T-helper 17 cell (primary cell): ENCODE results near the gene INPP5A. TPM values are rescaled to one million over a fixed set of nuclear protein-coding genes. Genes with fewer than 3 reads are reported as not detected.

ENCODE experiments used
- ATAC-seq: fragments of 150-1000 bp; cut with Tn5 transposase; 2 replicates; pipeline ENCODE4 v1.10.0; 2021; ENCODE audit warnings: mild to moderate bottlenecking, moderate library complexity
- DNase-seq, 3 donors: peaks; one replicate each; pipeline versions ENCODE4 v3.0.0 to v3.0.0-alpha.2; 2020 to 2021
- H3K9me3 ChIP-seq: one replicate; pipeline ENCODE4 v1.7.0; 2013; ENCODE audit warnings: low read length, mild to moderate bottlenecking; ENCODE audit not compliant: control insufficient read depth, poor library complexity, severe bottlenecking
- H3K27ac Mint-ChIP-seq: one replicate; pipeline ENCODE4 v1.8.0; 2022; ENCODE audit warnings: mild to moderate bottlenecking, moderate library complexity, mixed read lengths
- H3K27me3 Mint-ChIP-seq: one replicate; pipeline ENCODE4 v1.8.0; 2022; ENCODE audit warnings: mixed read lengths
- H3K36me3 Mint-ChIP-seq: one replicate; pipeline ENCODE4 v1.8.0; 2022; ENCODE audit warnings: low read depth, mixed read lengths
- H3K4me1 Mint-ChIP-seq: one replicate; pipeline ENCODE4 v1.8.0; 2022; ENCODE audit warnings: mild to moderate bottlenecking, mixed read lengths
- H3K4me3 Mint-ChIP-seq: one replicate; pipeline ENCODE4 v1.8.0; 2022; ENCODE audit warnings: mild to moderate bottlenecking, moderate library complexity, mixed read lengths
- total RNA-seq, 4 donors: library from RNA in 2 of 4; stranded (reverse) in 2 of 4; gene quantifications; one replicate each; pipeline ENCODE4 v1.2.3 and lab custom pipeline; 2022 to 2026

INPP5A gene
- total RNA-seq, 2 donors from 2014 or later: 17.6 to 24.7 TPM

DNA sequence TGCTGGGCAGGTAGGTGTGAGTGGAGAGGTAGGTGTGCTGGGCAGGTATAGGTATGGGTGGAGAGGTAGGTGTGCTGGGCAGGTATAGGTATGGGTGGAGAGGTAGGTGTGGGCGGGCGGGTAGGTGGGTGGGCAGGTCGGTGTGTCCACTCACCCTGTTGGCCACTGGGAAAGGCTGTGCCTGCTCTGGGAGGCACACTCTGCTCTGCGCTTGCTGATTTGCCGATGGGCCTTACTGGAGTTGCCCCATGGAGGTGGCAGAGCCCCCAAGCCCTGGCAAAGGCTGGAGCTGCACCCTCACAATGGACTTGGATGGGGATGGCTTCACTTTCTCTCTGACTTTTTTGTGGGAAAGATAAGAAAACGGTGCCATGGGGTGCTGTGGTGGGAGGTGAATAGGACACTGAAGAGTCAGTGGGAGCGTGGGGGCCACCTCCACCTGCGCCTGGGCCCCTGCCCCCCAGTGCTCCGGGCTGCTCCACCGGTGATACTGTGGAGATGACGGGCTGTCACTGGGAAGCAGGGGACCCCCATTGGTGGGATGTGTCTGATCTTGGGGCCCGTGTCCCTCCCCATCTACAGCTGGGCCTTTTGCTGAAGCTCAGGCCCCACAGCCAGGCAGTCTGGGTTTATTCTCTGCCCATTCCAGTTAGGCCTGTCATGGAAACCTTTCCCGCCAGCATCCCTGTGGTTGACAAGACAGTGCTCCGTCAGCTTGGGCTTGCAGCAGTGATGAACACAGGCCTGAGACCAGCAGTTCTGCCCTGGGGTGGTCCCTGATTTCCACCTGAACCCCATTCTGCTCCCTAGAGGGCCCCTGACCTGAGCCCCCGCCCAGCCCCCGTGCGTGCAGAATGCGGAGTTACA is 173.4 kb downstream of the INPP5A start:
- no peak overlapping the region for H3K27ac Mint-ChIP-seq
- DNase-seq: peak in 1 of 3 donors; percentile 6

DNA sequence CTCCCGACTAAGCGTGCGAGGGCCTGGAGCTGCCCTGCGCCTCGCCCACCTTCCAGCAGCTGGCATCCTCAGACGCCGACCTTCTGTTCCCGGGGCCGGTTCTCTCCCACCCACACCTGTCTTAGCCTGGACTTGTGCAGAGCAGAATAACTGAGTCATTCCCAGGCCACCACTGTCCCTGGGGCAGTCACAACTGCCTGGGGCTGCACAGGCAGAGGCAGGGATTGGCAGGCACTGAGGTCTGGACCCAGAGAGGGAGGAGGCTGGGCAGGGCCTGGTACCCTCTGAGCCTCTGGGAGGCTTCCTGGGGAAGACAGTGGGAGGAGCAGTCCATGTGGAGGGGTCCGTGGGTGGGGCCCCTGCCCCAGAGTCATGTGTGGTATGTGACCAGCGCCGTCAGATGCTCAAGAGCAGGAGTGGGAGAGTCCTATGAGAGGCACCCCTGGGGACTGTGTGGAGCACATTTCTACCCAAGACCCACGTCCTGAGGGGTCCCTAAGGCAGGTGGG is 174.1 kb downstream of the INPP5A start:
- peaks cover 2% of the 10 kb centered on the region for H3K4me1 Mint-ChIP-seq
- DNase-seq (peak in 1 of 3 donors; percentile 8), ATAC-seq (no peak)
- no peaks in the 10 kb centered on the region for H3K27me3 Mint-ChIP-seq
- peaks cover 5% of the 10 kb centered on the region for H3K36me3 Mint-ChIP-seq
- no peak overlapping the region for H3K27ac Mint-ChIP-seq
- H3K4me3 Mint-ChIP-seq: no peak overlapping the region
- no peaks in the 10 kb centered on the region for H3K9me3 ChIP-seq

More for the DNA sequence above, 173.4 kb downstream of the INPP5A start:
- Mint-ChIP-seq H3K4me3 (no peak overlapping the region), H3K4me1 (peaks cover 2% of the 10 kb centered on the region), H3K27me3 (no peaks in the 10 kb centered on the region), H3K36me3 (peaks cover 5% of the 10 kb centered on the region)
- no peaks in the 10 kb centered on the region for H3K9me3 ChIP-seq
- no peak for ATAC-seq

DNA sequence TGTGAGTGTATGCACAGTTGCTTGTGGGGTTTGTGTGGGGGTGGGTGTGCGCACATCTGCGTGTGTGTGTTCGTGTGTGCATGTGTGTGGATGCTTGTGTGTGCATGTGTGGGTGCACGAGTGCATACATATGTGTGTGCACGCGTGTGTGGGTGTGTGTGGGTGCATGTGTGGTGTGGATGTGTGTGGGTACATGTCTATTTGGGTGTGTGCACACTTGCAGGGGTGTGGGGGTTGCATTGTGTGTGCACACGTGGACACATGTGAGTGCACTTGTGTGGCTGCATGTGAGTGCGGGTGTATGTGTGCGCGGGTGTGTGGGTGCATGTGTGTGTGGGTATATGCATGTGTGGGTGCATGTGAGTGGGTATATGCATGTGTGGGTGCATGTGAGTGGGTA is 174.7 kb downstream of the INPP5A start:
- Mint-ChIP-seq H3K4me1 (peaks cover 2% of the 10 kb centered on the region), H3K36me3 (peaks cover 5% of the 10 kb centered on the region), H3K27ac (no peak overlapping the region), H3K27me3 (no peaks in the 10 kb centered on the region), H3K4me3 (no peak overlapping the region)
- DNase-seq (peak in 1 of 3 donors; percentile 0), ATAC-seq (no peak)
- no peaks in the 10 kb centered on the region for H3K9me3 ChIP-seq

DNA sequence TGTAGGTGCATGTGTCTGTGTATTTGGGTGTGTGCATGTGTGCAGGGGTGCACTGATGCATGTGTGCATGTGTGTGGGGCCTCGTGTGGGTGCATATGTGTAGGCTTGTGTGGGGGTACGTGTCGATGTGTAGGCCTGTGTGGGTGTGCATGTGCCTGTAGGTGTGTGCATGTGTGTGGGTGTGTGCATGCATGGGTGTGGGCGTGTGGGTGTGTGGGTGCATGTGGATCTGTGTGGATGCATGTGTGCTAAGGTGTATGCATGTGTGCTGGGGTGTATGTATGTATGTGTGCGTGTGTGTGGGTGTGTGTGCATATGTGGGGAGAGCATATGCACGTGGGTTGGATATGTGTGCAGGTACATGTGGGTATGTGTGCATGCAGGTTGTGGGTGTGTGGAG is 175.2 kb downstream of the INPP5A start:
- peaks cover 2% of the 10 kb centered on the region for H3K4me1 Mint-ChIP-seq
- H3K27me3 Mint-ChIP-seq: no peaks in the 10 kb centered on the region
- no peaks in the 10 kb centered on the region for H3K9me3 ChIP-seq
- peaks cover 5% of the 10 kb centered on the region for H3K36me3 Mint-ChIP-seq
- H3K4me3 Mint-ChIP-seq: no peak overlapping the region
- no peak for ATAC-seq
- H3K27ac Mint-ChIP-seq: no peak overlapping the region
- peak in 1 of 3 donors; percentile 3 for DNase-seq

DNA sequence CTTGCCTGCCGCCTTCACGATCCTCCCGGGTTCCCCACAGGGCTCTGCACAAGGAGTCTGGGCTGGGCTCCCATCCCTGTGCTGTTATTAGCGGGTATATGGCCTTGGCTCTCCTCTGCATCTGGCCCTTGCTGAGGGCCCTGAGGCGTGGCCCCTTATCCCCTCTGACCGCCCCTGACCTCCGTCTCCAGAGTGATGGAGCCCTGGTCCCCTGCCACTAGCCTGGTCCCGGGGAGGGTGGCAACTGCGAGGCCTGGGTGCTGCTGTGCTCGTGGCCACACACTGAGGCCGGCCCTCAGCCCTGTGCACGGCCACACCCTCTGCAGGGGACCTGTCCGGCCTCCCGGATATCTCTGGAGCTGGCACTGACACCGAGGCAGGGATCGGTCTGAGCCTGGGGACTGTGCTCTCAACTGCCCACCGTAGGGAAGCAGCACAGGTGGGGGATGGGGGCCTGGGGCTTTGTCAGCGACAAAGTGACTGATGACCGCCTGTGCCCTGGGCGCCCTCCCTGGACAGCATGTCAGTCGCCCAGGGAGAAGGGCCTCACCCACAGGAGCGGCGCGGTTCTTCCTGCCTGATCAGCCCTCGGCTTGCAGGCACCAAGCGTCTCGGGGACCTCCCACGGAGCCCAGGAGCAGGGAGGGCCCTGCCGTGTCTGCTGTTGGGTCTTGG is 176.0 kb downstream of the INPP5A start:
- no peak for ATAC-seq
- no peaks in the 10 kb centered on the region for H3K9me3 ChIP-seq
- H3K27me3 Mint-ChIP-seq: no peaks in the 10 kb centered on the region
- no peak overlapping the region for H3K27ac Mint-ChIP-seq
- peaks cover 5% of the 10 kb centered on the region for H3K36me3 Mint-ChIP-seq
- peaks cover 2% of the 10 kb centered on the region for H3K4me1 Mint-ChIP-seq
- no peak for DNase-seq
- H3K4me3 Mint-ChIP-seq: no peak overlapping the region

DNA sequence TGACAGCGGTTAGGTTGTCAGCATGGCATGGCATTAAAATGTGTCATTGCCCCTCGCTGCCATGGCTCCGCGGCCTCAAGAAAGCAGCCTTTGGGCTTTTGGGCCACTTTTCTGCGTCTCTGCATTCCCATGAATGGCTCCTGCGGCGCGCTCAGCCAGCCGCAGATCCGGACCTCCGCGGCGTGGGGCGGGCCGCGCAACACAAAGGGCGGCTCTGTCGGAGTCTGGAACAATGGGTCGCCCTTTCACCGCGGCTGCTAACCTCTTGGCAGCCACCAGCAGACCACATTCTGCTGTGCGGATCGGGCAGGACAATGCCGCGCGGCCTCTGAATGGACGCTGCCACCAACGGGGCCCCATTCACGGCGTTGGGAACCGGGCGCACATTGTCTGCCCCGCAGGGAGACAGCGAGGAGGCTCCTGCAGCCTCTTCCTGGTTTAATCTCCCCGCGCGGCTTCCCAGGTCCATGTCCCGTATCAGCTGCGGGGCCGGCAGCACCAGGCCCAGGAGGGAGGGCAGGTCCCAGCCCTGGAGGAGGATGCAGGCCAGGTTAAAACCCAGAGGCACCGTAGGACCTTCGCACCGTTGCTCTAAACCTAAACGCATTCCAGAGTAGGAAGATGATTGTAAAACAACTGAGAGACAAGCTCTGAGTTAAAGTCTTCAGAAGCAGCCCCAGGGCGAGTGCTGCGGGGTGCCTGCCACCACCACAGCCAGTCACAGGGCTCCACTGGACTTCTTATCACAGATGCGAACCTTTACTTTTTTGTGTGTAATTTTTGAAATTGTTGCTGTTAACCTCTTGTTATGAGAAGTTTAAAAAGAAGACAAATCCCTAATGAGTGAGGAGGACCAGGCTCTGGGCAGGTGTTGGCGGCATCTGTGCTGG is 176.8 kb downstream of the INPP5A start:
- peak in 1 of 3 donors; percentile 2 for DNase-seq
- Mint-ChIP-seq H3K4me1 (peaks cover 2% of the 10 kb centered on the region), H3K27ac (no peak overlapping the region), H3K4me3 (no peak overlapping the region), H3K36me3 (peaks cover 5% of the 10 kb centered on the region), H3K27me3 (no peaks in the 10 kb centered on the region)
- ATAC-seq: no peak
- no peaks in the 10 kb centered on the region for H3K9me3 ChIP-seq

DNA sequence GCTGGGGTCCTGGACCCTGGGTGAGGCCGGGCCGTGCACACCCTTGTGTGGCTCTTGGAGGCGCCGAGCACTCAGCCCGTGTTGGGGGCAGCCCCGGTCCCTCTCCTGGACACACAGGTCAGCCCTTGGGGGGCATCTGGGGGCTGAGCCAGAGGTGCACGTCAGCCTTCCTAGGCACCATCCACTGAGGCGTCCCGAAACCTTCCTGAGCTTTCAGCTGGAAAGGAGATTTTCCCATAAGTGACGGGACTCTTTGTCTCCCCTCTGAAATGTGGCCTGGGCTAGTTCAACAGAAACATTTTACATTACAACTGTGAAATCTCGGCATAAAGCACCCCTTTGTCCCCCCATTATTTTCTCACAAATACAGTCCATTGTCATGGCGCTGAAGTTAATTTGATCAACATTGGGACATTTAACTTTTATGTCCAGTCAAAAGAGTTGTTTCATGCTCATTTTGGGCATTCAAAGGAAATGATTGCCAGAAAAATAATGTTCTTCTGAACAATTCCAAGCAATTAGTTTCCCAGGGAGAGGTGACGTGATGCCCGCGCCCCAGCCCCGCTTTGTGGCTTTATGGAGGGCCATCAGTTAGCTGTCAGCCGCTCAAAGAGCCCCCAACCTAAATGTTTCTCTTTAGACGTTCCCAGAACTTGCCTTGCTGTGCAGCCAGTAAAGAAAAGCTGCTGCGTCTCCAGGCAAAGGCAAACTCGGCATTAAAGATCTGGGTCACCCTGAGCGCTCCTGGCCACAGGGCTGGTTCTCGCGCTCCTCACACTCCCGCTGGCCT is 177.6 kb downstream of the INPP5A start:
- peak in 1 of 3 donors; percentile 6 for DNase-seq
- Mint-ChIP-seq H3K27me3 (no peaks in the 10 kb centered on the region), H3K4me3 (no peak overlapping the region), H3K36me3 (peaks cover 4% of the 10 kb centered on the region), H3K4me1 (peaks cover 2% of the 10 kb centered on the region), H3K27ac (no peak overlapping the region)
- no peak for ATAC-seq
- H3K9me3 ChIP-seq: no peaks in the 10 kb centered on the region

DNA sequence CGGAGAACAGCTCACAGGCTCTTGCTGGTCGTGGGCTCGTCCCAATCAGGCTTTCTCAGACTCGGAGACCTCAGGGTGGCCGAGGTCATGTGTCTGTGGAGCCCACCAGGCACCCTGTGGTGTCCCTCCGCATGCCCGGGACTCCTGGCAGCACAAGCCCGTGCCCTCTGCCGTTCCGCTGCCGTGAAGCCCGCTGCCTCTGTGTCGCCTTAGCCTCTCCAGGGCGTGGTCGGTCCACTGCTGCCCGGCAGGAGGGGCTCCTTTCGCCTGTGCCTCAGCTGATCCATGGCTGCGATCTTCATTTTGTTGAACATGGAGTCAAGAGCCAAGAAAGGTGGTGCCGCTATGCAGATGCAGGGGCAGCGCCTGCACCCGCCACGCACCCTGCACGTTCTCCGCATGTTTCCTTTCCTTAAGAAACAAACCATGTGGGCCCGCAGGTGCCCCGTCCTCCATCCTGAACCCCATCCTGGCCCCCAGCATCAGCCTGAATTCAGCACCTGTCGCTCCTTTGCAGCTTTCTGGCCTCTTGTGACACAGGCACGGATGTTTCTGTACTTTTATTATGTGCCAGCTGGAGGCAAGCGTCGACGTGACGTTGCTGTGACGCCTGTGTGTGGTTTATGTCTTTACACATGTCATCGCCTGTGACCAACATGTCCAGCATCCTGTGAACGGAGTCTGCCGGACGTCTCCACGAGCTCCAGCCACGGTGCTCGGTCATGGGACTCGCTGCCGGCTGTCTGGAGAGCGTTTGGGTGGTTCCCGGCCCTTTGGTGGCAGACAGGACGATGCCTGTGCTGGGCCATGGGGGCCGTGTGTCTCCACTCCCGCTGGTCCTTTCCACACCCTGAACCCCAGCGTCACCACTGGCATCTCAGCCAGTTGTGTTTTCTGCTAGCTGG is 178.4 kb downstream of the INPP5A start:
- H3K4me1 Mint-ChIP-seq: peaks cover 2% of the 10 kb centered on the region
- H3K36me3 Mint-ChIP-seq: no peaks in the 10 kb centered on the region
- no peaks in the 10 kb centered on the region for H3K9me3 ChIP-seq
- no peaks in the 10 kb centered on the region for H3K27me3 Mint-ChIP-seq
- DNase-seq (peak in 1 of 3 donors; percentile 4), ATAC-seq (no peak)
- H3K4me3 Mint-ChIP-seq: no peak overlapping the region
- no peak overlapping the region for H3K27ac Mint-ChIP-seq

DNA sequence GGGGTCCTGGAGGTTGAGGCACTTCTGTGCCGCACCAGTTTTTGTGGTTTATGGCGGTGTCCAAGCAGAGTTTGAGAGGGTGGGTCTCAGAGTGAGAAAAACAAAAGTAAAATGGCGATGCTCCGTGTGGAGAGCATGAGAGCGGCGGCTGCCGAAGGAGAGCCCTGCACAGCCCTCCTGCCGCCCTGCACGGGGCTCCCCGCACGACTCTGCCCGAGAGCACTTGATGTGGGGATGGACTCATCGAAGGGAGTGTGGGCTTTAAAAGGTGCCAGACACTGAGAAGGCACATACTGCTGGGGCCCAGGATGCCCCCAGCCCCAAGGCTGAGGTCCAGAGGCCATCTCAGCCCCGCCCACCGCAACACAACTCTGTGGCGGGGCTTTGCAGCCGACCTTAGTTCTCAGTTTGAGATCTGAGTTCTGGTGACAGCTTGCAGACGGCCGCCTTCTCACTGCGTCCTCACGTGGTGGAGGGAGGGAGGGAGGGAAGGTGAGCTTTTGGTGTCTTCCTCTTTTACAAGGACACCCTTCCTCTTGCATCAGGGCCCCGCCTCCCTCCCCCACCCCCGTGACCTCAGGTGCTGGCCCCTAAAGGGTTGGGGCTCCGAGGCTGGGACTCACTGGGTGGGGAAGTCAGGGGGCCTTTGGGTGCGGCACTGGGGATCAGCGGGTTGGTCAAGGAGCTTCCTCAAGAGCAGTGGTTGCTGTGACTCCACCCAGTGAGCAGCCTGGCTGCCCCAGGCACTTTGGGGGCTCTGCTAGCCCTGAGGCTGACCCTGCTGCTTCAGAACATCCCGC is 179.3 kb downstream of the INPP5A start:
- ATAC-seq (no peak), DNase-seq (peak in 1 of 3 donors; percentile 8)
- Mint-ChIP-seq H3K36me3 (no peaks in the 10 kb centered on the region), H3K27me3 (no peaks in the 10 kb centered on the region), H3K27ac (no peak overlapping the region), H3K4me1 (peaks cover 2% of the 10 kb centered on the region), H3K4me3 (no peak overlapping the region)
- no peaks in the 10 kb centered on the region for H3K9me3 ChIP-seq

DNA sequence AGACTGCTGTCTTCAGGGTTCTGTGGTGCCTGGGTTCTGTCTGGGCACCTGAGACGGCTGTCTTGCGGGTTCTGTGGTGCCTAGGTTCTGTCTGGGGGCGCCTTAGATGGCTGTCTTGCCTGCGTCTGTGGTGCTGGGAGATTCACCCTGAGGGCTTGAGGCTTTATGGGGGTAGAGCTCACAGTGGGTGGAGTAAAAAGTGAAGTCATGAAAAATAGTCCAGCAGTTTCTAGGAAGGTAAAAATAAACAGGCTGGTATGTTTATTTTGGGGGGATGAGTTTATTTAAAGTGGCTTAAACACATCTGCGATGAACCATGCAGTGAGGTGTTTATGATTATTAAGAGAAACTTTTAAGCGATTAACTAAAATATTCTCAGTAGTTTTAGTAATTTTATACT is 184.1 kb downstream of the INPP5A start:
- Mint-ChIP-seq H3K27ac (no peak overlapping the region), H3K4me1 (peaks cover 4% of the 10 kb centered on the region), H3K4me3 (no peak overlapping the region), H3K36me3 (peaks cover 5% of the 10 kb centered on the region), H3K27me3 (no peaks in the 10 kb centered on the region)
- H3K9me3 ChIP-seq: no peaks in the 10 kb centered on the region
- no peak for DNase-seq
- ATAC-seq: no peak
